Measurements from ENCODE around the gene TRIB2.

DNA sequence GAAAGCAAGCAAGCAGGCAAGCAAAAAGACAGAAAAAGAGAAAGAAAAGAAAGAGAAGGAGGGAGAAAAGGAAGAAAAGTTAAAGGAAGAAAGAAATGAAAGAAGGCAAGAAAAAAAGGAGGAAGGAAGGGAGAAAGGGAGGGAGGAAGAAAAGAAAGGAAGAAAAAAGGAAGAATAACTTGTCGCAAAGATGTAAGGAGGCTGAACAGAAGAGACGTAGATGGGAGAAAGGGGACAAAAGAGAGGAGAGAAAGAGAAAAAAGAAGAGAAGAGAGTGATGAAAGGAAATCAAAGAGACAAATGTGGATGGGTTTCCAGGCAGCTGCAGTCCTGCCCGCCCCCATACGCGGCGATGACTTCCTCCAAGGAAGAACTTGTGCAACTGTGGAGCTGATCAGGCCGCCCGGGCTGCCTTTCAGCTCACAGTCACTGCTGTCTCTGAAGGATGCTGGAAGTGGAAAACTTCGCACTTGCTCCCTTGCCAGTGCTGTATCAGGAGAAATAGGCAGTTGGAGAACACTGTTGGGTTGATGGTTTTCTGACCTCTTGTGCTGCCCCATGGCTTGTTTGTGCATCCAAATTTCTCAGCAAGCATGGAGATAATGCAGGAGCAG is 52.9 kb downstream of the TRIB2 start:
- TF ChIP-seq, protein P1, sequence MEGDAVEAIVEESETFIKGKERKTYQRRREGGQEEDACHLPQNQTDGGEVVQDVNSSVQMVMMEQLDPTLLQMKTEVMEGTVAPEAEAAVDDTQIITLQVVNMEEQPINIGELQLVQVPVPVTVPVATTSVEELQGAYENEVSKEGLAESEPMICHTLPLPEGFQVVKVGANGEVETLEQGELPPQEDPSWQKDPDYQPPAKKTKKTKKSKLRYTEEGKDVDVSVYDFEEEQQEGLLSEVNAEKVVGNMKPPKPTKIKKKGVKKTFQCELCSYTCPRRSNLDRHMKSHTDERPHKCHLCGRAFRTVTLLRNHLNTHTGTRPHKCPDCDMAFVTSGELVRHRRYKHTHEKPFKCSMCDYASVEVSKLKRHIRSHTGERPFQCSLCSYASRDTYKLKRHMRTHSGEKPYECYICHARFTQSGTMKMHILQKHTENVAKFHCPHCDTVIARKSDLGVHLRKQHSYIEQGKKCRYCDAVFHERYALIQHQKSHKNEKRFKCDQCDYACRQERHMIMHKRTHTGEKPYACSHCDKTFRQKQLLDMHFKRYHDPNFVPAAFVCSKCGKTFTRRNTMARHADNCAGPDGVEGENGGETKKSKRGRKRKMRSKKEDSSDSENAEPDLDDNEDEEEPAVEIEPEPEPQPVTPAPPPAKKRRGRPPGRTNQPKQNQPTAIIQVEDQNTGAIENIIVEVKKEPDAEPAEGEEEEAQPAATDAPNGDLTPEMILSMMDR (IDR thresholded peaks at IDR 0.05; ENCODE audit: low read depth, low read length), result no peak
- TF ChIP-seq EZH2phosphoT487 (IDR thresholded peaks at IDR 0.05; ENCODE audit: low read depth), result no peak

Measured in OCI-LY3 (cell line).